Thyroid gland (tissue), 4 donors: ENCODE results near the gene PRIMPOL.

Experiments used
- CTCF ChIP-seq, 6 experiments: fragments of 200-600 bp in 3 of 6; fragments of 450-650 bp in 3 of 6; sonication (generic) in 3 of 6; IDR thresholded peaks; one replicate each; pipeline ENCODE4 v1.5.1; 2016 to 2019; ENCODE audit warnings: antibody characterized with exemption in 6 of 6, mild to moderate bottlenecking in 2 of 6, inconsistent platforms in 1 of 6, moderate library complexity in 1 of 6
- POLR2A ChIP-seq, 2 donors: fragments of 450-650 bp; IDR thresholded peaks; one replicate each; pipeline ENCODE4 v1.6.1; 2017; ENCODE audit warnings: antibody characterized with exemption in 2 of 2, mild to moderate bottlenecking in 2 of 2, moderate library complexity in 1 of 2

- TF ChIP-seq POLR2A (IDR thresholded peaks at IDR 0.05): no peak
- no peak for TF ChIP-seq CTCF (IDR thresholded peaks at IDR 0.05)
These were observed 2.4 kb downstream of the PRIMPOL start for GRCh38 chr4:184651899-184652298.
